ENCODE data around the gene CLMN. TPM values are rescaled to one million over a fixed set of nuclear protein-coding genes. Genes with fewer than 3 reads are reported as not detected.

The CLMN gene
- total and polyA plus RNA-seq, 2 donors (not counting 3 experiments of a cell fraction or from before 2014, with no cell fraction given) = 0.72 to 9.6 TPM

GRCh38 chr14:95222151-95222631 is 97.5 kb downstream of the CLMN start:
- TF ChIP-seq FOS (IDR thresholded peaks at IDR 0.05; ENCODE audit: borderline replicate concordance, insufficient read depth, low read length) (no peak), JUN (IDR thresholded peaks at IDR 0.05; ENCODE audit: borderline replicate concordance, insufficient read depth, insufficient read length, low read depth) (no peak), MAX (IDR thresholded peaks at IDR 0.05; ENCODE audit: insufficient read depth, insufficient read length) (no peak), POLR2A (IDR thresholded peaks at IDR 0.05; ENCODE audit: low read depth, low read length) (no peak), GATA2 (IDR thresholded peaks at IDR 0.05; ENCODE audit: insufficient read depth, insufficient read length, low read depth, low read length) (no peak), MYC (IDR thresholded peaks at IDR 0.05; ENCODE audit: low read depth, low read length) (no peak), CTCF (IDR thresholded peaks at IDR 0.05; ENCODE audit: extremely low read depth in 1 of 2, insufficient read depth in 1 of 2, low read depth in 1 of 2, low read length in 2 of 2) (no peak), POLR2AphosphoS5 (IDR thresholded peaks at IDR 0.05; ENCODE audit: insufficient read depth, low read depth, low read length) (no peak), EZH2 (IDR thresholded peaks at IDR 0.05; ENCODE audit: borderline replicate concordance, low read depth, low read length, severe bottlenecking) (no peak)
- no peaks in the 10 kb centered on the region for H3K9me3 ChIP-seq (replicated peaks; ENCODE audit: control insufficient read depth, insufficient read depth, low read length)
- no peaks in the 10 kb centered on the region for H3K36me3 ChIP-seq (ENCODE audit: control insufficient read depth in 2 of 2, extremely low read depth in 1 of 2, insufficient read depth in 2 of 2, low read length in 2 of 2)
- H3K79me2 ChIP-seq (ENCODE audit: control insufficient read depth, insufficient read depth, low read length) = no peaks in the 10 kb centered on the region
- ChIA-PET CTCF (no interaction called here), POLR2A (no interaction called here)
- H4K20me1 ChIP-seq (replicated peaks; ENCODE audit: control insufficient read depth, extremely low read depth, insufficient read depth, low read length) = no peaks in the 10 kb centered on the region
- DNase-seq (ENCODE audit: low read depth, low spot score) = no peak
- no peak overlapping the region for H2AFZ ChIP-seq (ENCODE audit: low read depth, low read length)
- H3K27me3 ChIP-seq (ENCODE audit: control insufficient read depth in 2 of 2, insufficient read depth in 2 of 2, low read length in 2 of 2) = no peaks in the 10 kb centered on the region
- intact Hi-C loops (cut with micrococcal nuclease) = no loop called here
- H3K4me2 ChIP-seq (ENCODE audit: insufficient read depth, low read length) = no peak overlapping the region
- H3K27ac ChIP-seq (ENCODE audit: insufficient read depth, low read depth, low read length) = no peak overlapping the region
- no peaks in the 10 kb centered on the region for H3K9me1 ChIP-seq (replicated peaks; ENCODE audit: control insufficient read depth, extremely low read depth, insufficient read depth, low read length)
- no peak overlapping the region for H3K9ac ChIP-seq (replicated peaks; ENCODE audit: extremely low read depth, insufficient read depth, low read length)
- dilution Hi-C loops (cut with MboI; ENCODE audit: extremely low pct_ligation_motif_present, low sequenced_read_pairs) = no loop called here
- peaks cover 2% of the 10 kb centered on the region for H3K4me1 ChIP-seq (ENCODE audit: control insufficient read depth, extremely low read depth, insufficient read depth, low read length)
- BruUV-seq (replicated peaks) = no TSS peak
- H3K4me3 ChIP-seq (replicated peaks in 1 of 3; ENCODE audit: insufficient read depth in 1 of 3, low read depth in 1 of 3, low read length in 3 of 3) = no peak overlapping the region
- no peak for FAIRE-seq
